ENCODE results near the gene AGER. TPM values are rescaled to one million over a fixed set of nuclear protein-coding genes. Genes with fewer than 3 reads are reported as not detected.
A peak's percentile ranks its signal among the peaks of the same experiment; 100 is the strongest.
"Not testable (repeated sequence)": the region's sequence is repeated elsewhere in the genome, so short reads cannot be mapped to it uniquely, and the experiment has no call there.

AGER gene
- total RNA-seq, 4 donors from 2014 or later, result 1.1 to 9.0 (median 2.7) TPM

DNA sequence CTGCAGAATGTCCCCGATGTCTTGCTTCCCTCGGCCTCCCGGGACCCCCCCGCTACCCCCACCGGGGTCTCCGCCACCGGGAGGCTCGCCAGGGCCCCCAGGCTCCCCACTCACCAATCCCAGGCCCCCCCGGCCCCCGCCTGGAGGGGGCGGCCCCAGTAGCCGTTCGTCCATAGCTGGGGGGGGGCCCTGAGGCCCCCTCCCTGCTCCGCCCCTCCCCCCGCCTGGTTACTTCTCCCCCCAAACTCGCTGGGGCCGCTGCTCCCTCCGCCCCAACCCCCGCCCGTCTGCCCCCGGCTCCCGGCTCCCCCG, 5.6 kb upstream of the AGER start:
- H3K27ac ChIP-seq, result peak overlapping the region; percentile 92 to 98 (median 98)
- H3K27me3 ChIP-seq, result no peaks in the 10 kb centered on the region
- DNase-seq, result no peak
- peaks cover 0 to 7% (median 0%) of the 10 kb centered on the region in 4 donors for H3K36me3 ChIP-seq
- intact Hi-C loops (cut with DNase I; ENCODE audit: low total_unique reads), result loop anchor here (2.0 kb wide), 1 partner anchor 37 kb away; no protein-coding TSS in a partner anchor
- peak overlapping the region; percentile 77 to 95 (median 86) for H3K4me3 ChIP-seq
- TF ChIP-seq POLR2A (IDR thresholded peaks at IDR 0.05) (no peak), POLR2AphosphoS5 (IDR thresholded peaks at IDR 0.05) (no peak), EP300 (IDR thresholded peaks at IDR 0.05; ENCODE audit: low read depth) (no peak)
- TF ChIP-seq, protein P1, sequence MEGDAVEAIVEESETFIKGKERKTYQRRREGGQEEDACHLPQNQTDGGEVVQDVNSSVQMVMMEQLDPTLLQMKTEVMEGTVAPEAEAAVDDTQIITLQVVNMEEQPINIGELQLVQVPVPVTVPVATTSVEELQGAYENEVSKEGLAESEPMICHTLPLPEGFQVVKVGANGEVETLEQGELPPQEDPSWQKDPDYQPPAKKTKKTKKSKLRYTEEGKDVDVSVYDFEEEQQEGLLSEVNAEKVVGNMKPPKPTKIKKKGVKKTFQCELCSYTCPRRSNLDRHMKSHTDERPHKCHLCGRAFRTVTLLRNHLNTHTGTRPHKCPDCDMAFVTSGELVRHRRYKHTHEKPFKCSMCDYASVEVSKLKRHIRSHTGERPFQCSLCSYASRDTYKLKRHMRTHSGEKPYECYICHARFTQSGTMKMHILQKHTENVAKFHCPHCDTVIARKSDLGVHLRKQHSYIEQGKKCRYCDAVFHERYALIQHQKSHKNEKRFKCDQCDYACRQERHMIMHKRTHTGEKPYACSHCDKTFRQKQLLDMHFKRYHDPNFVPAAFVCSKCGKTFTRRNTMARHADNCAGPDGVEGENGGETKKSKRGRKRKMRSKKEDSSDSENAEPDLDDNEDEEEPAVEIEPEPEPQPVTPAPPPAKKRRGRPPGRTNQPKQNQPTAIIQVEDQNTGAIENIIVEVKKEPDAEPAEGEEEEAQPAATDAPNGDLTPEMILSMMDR (IDR thresholded peaks at IDR 0.05), result no peak
- in situ Hi-C loops (cut with MboI; ENCODE audit: low pct_ligation_motif_present in 1 of 4, low pct_unique_long_range_greater_than_20kb in 1 of 4, low sequenced_read_pairs in 3 of 4), result no loop called here
- peaks cover 17 to 65% (median 42%) of the 10 kb centered on the region in 4 donors for H3K4me1 ChIP-seq
- H3K9me3 ChIP-seq, result no peaks in the 10 kb centered on the region
- WGBS, 2 donors (ENCODE audit: low coverage in 1 of 2), result 11% methylated on average over 11 of the region's 23 CpGs; no CpG with 5 or more reads in 1 of the 2 donors

DNA sequence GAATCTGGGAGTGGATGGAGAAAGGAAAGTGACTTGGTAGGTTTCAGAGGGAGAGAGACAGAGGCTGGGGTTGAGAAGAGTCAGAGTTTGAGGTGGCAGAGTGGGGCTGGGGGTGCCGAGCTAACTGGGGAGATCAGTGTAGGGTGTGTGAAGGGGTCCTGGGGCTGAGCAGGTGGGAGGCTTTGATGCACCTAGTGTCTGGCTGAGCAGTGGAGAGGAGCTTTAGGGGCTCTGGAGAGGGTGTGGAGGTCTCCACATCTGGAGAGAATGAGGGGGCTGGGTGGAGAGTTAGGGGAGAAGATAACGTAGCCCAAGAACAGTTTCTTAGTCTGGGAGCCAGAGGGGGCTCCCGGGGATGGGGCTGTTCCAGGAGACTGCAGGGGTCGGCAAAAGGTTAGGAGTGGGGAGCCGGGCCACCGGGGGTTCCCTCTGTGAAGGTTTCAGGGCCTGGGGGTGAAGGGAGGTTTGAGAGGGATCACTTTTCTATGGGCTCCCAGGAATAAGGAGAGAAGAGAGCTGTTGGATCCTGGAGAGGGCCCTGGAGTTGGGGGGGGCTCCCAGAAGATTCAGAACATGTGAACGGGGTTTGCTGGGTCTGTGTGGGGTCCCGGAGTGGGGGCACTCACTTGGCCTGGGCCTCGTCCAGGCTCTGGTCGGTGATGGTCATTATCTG, 5.2 kb upstream of the AGER start:
- 2 to 6% methylated on average over 3 to 10 of the region's 10 CpGs for WGBS, 2 donors (ENCODE audit: low coverage in 1 of 2)
- intact Hi-C loops (cut with DNase I; ENCODE audit: low total_unique reads), result no loop called here
- Histone ChIP-seq H3K27ac (peak overlapping the region; percentile 92 to 98 (median 98)), H3K4me1 (peaks cover 16 to 61% (median 42%) of the 10 kb centered on the region in 4 donors), H3K36me3 (peaks cover 0 to 7% (median 0%) of the 10 kb centered on the region in 4 donors), H3K4me3 (peak overlapping the region; percentile 77 to 95 (median 86)), H3K9me3 (no peaks in the 10 kb centered on the region), H3K27me3 (no peaks in the 10 kb centered on the region)
- TF ChIP-seq POLR2AphosphoS5 (IDR thresholded peaks at IDR 0.05) (no peak), EP300 (IDR thresholded peaks at IDR 0.05; ENCODE audit: low read depth) (no peak), POLR2A (IDR thresholded peaks at IDR 0.05) (no peak)
- TF ChIP-seq, protein P1 (IDR thresholded peaks at IDR 0.05), result no peak
- DNase-seq, result no peak
- in situ Hi-C loops (cut with MboI; ENCODE audit: low pct_ligation_motif_present in 1 of 4, low pct_unique_long_range_greater_than_20kb in 1 of 4, low sequenced_read_pairs in 3 of 4), result no loop called here

DNA sequence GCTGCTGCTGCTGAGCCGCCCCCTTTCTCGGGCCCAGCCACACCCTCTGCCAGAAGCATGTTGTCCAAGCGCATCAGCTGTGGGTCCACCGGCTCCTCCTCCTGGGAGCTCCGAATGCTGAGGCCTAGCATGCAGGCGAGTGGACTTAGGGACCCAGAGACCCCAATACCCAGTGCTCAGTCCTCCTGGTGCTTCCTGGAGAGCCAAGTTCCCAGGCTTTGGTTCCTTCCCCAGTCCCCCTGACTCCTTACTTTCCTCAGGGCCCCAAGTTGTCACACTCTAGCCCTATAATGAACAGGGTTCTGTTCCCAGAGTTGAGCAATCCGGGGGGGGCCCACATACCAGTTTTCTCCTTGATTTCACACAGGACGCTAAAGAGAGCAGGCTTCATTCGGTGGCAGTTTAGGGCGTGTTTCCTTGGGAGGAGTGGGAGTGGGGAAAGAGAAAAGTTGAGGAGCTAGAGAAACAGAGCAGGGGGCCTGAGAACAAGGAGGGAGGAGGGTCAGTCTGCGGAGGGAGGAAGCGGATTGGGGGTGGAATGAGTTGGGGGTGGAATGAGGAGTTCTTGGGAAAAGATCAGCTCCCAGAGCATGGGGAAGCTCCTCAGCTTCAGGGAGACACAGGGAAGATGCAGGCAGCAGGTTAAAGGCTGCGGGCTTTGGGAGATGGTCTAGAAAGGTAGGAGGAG, 4.5 kb upstream of the AGER start:
- Histone ChIP-seq H3K4me1 (peaks cover 16 to 61% (median 42%) of the 10 kb centered on the region in 4 donors), H3K4me3 (peak overlapping the region; percentile 77 to 95 (median 86)), H3K36me3 (peaks cover 0 to 7% (median under 1%) of the 10 kb centered on the region in 4 donors), H3K27ac (peak overlapping the region; percentile 92 to 98 (median 98)), H3K27me3 (no peaks in the 10 kb centered on the region), H3K9me3 (no peaks in the 10 kb centered on the region)
- DNase-seq, result no peak
- intact Hi-C loops (cut with DNase I; ENCODE audit: low total_unique reads), result no loop called here
- in situ Hi-C loops (cut with MboI; ENCODE audit: low pct_ligation_motif_present in 1 of 4, low pct_unique_long_range_greater_than_20kb in 1 of 4, low sequenced_read_pairs in 3 of 4), result no loop called here
- TF ChIP-seq, protein P1 (IDR thresholded peaks at IDR 0.05), result no peak
- TF ChIP-seq POLR2A (IDR thresholded peaks at IDR 0.05) (no peak), EP300 (IDR thresholded peaks at IDR 0.05; ENCODE audit: low read depth) (no peak), POLR2AphosphoS5 (IDR thresholded peaks at IDR 0.05) (no peak)
- WGBS, 2 donors (ENCODE audit: low coverage in 1 of 2), result 22 to 27% methylated on average over 4 to 13 of the region's 13 CpGs

DNA sequence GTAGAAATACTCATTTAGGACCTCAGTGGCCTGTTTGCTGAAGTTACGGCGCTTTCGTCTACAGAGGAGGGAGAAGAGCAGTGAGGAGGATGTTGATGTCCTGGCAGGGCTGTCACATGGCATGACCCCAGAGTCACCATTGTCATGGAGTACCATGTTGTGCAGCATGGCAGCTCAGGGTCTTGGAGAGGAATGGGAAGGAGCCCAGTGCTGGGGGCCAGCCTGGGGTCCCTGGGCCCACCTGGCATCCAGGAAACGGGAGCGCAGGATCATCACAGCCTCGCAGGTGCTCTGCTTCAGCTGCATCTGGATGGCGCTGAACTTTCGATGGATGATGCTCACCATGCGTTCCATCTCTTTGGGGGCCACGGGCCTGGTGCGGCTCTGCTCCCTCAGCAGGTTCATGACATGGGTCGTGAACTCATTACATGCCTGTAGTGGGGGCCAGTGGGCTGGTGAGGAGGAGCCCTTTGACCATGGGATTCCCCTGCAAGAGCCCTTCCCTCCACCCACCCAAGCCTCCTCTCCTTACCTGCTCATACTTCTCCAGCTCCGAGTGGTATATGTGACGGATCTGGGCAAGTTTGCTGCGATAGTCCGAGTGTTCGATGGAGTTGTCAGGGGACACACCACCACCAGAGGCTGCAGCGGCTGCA, 3.8 kb upstream of the AGER start:
- H3K4me1 ChIP-seq, result peaks cover 16 to 54% (median 42%) of the 10 kb centered on the region in 4 donors
- DNase-seq; H3K9me3 ChIP-seq; in situ Hi-C loops (cut with MboI; ENCODE audit: low pct_ligation_motif_present in 1 of 4, low pct_unique_long_range_greater_than_20kb in 1 of 4, low sequenced_read_pairs in 3 of 4); H3K36me3 ChIP-seq; intact Hi-C loops (cut with DNase I; ENCODE audit: low total_unique reads); H3K27me3 ChIP-seq: not testable (repeated sequence)
- peak overlapping the region in 1 of 4 donors; percentile 95 for H3K4me3 ChIP-seq
- H3K27ac ChIP-seq, result peak overlapping the region; percentile 92 to 98 (median 98)
- 87% methylated on average over 18 of the region's 18 CpGs; no CpG with 5 or more reads in 1 of the 2 donors for WGBS, 2 donors (ENCODE audit: low coverage in 1 of 2)
